Ishikawa (cell line): ENCODE measurements around the gene DACH2.

Experiments used
- CEBPB ChIP-seq: IDR thresholded peaks from 2 replicates; pipeline ENCODE4 v1.6.1; 2012
- CREB1 ChIP-seq: IDR thresholded peaks from 2 replicates; pipeline ENCODE4 v1.6.1; 2012; ENCODE audit warnings: low read depth
- EGR1 ChIP-seq: IDR thresholded peaks from 2 replicates; pipeline ENCODE4 v1.6.1; 2012
- EP300 ChIP-seq: IDR thresholded peaks from 2 replicates; pipeline ENCODE4 v1.6.1; 2012; ENCODE audit warnings: borderline replicate concordance
- FOXM1 ChIP-seq: IDR thresholded peaks from 2 replicates; pipeline ENCODE4 v1.6.1; 2012; ENCODE audit warnings: low read depth, borderline replicate concordance
- NFIC ChIP-seq: IDR thresholded peaks from 2 replicates; pipeline ENCODE4 v1.6.1; 2012
- RAD21 ChIP-seq: IDR thresholded peaks from 2 replicates; pipeline ENCODE4 v1.6.1; 2012; ENCODE audit warnings: low read depth
- REST ChIP-seq: IDR thresholded peaks from 2 replicates; pipeline ENCODE4 v1.6.1; 2012; ENCODE audit warnings: low read depth, mild to moderate bottlenecking
- TAF1 ChIP-seq: IDR thresholded peaks from 2 replicates; pipeline ENCODE4 v1.6.1; 2012; ENCODE audit warnings: low read depth, mild to moderate bottlenecking
- TCF12 ChIP-seq: IDR thresholded peaks from 2 replicates; pipeline ENCODE4 v1.6.1; 2012; ENCODE audit warnings: low read depth
- TEAD4 ChIP-seq: IDR thresholded peaks from 2 replicates; pipeline ENCODE4 v1.6.1; 2012
- YY1 ChIP-seq: IDR thresholded peaks from 2 replicates; pipeline ENCODE4 v1.6.1; 2012; ENCODE audit warnings: low read depth
- ZBTB7A ChIP-seq: IDR thresholded peaks from 2 replicates; pipeline ENCODE4 v1.6.1; 2012; ENCODE audit warnings: low read depth
- TF ChIP-seq, protein P1 (sequence below): IDR thresholded peaks from 2 replicates; pipeline ENCODE4 v1.6.1; 2012
- TF ChIP-seq, protein P2 (sequence below): IDR thresholded peaks from 2 replicates; pipeline ENCODE4 v1.6.1; 2012

Gene DACH2

DNA sequence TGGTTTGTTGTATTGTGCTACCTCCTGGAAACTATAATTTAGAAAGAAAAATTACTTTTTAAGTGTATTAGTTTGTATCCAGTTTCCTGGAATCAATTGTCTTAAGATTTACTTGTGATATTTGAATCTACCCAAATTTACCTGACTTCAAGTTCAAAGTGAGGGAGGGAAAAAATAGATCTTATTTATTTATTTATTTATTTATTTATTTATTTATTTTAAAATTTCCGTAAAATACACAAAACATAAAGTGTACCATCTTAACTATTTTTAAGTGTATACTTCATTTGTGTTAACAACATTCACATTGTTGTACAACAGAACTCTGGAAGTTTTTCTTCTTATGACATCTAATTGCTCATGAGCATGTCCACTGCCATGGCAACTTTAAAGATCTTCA lies 356.0 kb downstream of the DACH2 start:
- TF ChIP-seq CREB1 = no peak
- TF ChIP-seq, protein P1, sequence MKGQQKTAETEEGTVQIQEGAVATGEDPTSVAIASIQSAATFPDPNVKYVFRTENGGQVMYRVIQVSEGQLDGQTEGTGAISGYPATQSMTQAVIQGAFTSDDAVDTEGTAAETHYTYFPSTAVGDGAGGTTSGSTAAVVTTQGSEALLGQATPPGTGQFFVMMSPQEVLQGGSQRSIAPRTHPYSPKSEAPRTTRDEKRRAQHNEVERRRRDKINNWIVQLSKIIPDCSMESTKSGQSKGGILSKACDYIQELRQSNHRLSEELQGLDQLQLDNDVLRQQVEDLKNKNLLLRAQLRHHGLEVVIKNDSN = no peak

DNA sequence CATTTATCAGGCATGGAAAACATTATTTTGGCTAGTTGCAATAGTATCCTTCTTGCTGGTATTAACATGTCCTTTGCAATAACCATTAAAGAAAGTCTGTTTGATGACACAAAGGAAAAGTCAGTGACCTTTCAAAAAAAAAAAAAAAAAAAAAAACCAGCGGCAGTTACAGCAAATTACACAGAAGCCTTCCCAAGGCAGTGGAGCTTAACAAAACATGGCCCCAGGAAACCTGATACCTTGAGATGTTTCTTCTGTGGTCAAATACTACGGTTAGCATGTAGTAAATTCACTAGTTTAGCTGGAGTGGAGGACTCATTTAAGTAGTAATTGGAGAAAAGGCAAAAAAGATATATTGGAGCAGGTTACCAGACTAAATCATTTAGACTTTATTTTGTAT lies 359.1 kb downstream of the DACH2 start:
- no peak for TF ChIP-seq REST
- no peak for TF ChIP-seq YY1
- TF ChIP-seq, protein P2, sequence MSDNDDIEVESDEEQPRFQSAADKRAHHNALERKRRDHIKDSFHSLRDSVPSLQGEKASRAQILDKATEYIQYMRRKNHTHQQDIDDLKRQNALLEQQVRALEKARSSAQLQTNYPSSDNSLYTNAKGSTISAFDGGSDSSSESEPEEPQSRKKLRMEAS = no peak
- TF ChIP-seq ZBTB7A = no peak
- TF ChIP-seq RAD21 = no peak

- TF ChIP-seq CEBPB = no peak
Measured at GRCh38 chrX:86579777-86580176, 431.5 kb downstream of the DACH2 start.

- TF ChIP-seq ZBTB7A = no peak
- no peak for TF ChIP-seq TAF1
Measured at GRCh38 chrX:86604607-86605006, 456.4 kb downstream of the DACH2 start.

DNA sequence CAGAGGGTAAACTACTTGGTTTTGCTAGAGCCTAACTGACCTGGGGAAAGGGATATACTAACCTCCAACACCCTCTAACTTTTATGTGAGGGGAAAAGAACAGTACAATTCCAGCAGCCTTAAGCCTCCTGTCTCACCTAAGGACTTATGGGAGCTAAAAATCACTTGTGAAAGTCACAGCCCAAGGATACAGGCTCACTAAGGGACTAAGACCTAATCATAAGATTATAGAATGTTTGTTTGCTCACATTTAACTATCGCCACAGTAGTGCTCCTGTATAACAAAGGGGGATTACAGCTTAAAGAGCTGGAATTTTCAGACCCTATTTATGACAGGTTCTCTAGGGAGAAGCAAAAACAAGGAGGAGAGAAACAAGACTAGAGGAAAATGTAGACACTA lies 548.7 kb downstream of the DACH2 start:
- no peak for TF ChIP-seq NFIC
- no peak for TF ChIP-seq FOXM1
- TF ChIP-seq ZBTB7A = no peak
- TF ChIP-seq CREB1 = no peak
- no peak for TF ChIP-seq REST
- TF ChIP-seq, protein P1 = no peak
- TF ChIP-seq TAF1 = no peak
- no peak for TF ChIP-seq YY1

GRCh38 chrX:86711531-86712180 lies 563.4 kb downstream of the DACH2 start:
- TF ChIP-seq EGR1 = no peak
- TF ChIP-seq TCF12 = no peak
- TF ChIP-seq CEBPB = no peak
- no peak for TF ChIP-seq EP300
- TF ChIP-seq CREB1 = no peak
- TF ChIP-seq REST = no peak
- TF ChIP-seq, protein P1 = no peak
- TF ChIP-seq TEAD4 = no peak
- no peak for TF ChIP-seq YY1
- TF ChIP-seq, protein P2 = no peak
- TF ChIP-seq FOXM1 = no peak
- no peak for TF ChIP-seq NFIC
- no peak for TF ChIP-seq ZBTB7A
